Sigmoid colon (tissue), 4 donors: ENCODE results near the gene CACNA1F.

ENCODE experiments used
- CTCF ChIP-seq, 4 experiments: fragments of 450-650 bp in 3 of 4; fragments of 200-600 bp in 1 of 4; IDR thresholded peaks; one replicate each; pipeline ENCODE4 v1.5.1; 2016 to 2019; ENCODE audit warnings: antibody characterized with exemption in 4 of 4, mild to moderate bottlenecking in 3 of 4, moderate library complexity in 2 of 4
- POLR2A ChIP-seq, 2 donors: fragments of 450-650 bp; IDR thresholded peaks; one replicate each; pipeline ENCODE4 v1.6.1; 2016; ENCODE audit warnings: antibody characterized with exemption in 2 of 2, mild to moderate bottlenecking in 2 of 2, moderate library complexity in 2 of 2
- POLR2AphosphoS5 ChIP-seq, 4 donors: sonication (generic); formaldehyde crosslinking; IDR thresholded peaks; one replicate each; pipeline ENCODE4 v1.6.1; 2017; ENCODE audit warnings: antibody characterized with exemption in 4 of 4

DNA sequence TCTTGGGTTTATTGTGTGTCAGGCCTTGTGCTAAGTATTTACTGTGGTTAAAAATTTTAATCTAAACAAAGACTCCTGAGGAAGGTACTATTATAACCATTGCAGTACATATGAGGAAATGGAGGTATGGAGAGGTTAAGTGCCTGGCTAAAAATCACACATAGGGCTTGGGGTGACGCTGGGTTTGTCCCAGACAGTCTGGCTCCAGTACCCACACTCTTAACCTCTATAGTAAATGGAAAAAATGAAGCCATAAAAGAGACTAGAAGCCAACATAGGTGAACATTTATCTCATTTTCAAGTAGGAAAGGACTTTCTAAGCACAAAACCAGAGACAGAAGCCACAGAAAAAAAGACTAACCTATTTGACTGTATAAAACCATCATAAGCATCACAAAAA lies 29.5 kb upstream of the CACNA1F start:
- TF ChIP-seq POLR2AphosphoS5 (IDR thresholded peaks at IDR 0.05) (no peak), CTCF (IDR thresholded peaks at IDR 0.05) (no peak), POLR2A (IDR thresholded peaks at IDR 0.05) (no peak)
